ENCODE results near the gene TBC1D2. TPM values are rescaled to one million over a fixed set of nuclear protein-coding genes. Genes with fewer than 3 reads are reported as not detected.

The TBC1D2 gene
- total RNA-seq, 1 donor = 78.6 TPM

GRCh38 chr9:98158071-98158831, 97.2 kb downstream of the TBC1D2 start:
- H3K4me3 ChIP-seq (ENCODE audit: low read depth, low read length) = no peak overlapping the region
- DNase-seq (ENCODE audit: low read depth) = no peak
- TF ChIP-seq CTCF (IDR thresholded peaks at IDR 0.05; ENCODE audit: insufficient read depth, low read depth, low read length) = no peak

GRCh38 chr9:98157372-98157771, 98.1 kb downstream of the TBC1D2 start:
- DNase-seq (ENCODE audit: low read depth) = no peak
- TF ChIP-seq CTCF (IDR thresholded peaks at IDR 0.05; ENCODE audit: insufficient read depth, low read depth, low read length) = no peak
- H3K4me3 ChIP-seq (ENCODE audit: low read depth, low read length) = no peak overlapping the region

GRCh38 chr9:98154678-98155077, 100.8 kb downstream of the TBC1D2 start:
- no peak for DNase-seq (ENCODE audit: low read depth)
- no peak for TF ChIP-seq CTCF (IDR thresholded peaks at IDR 0.05; ENCODE audit: insufficient read depth, low read depth, low read length)
- H3K4me3 ChIP-seq (ENCODE audit: low read depth, low read length) = no peak overlapping the region

GRCh38 chr9:98152526-98152925, 102.9 kb downstream of the TBC1D2 start:
- no peak overlapping the region for H3K4me3 ChIP-seq (ENCODE audit: low read depth, low read length)
- no peak for DNase-seq (ENCODE audit: low read depth)
- no peak for TF ChIP-seq CTCF (IDR thresholded peaks at IDR 0.05; ENCODE audit: insufficient read depth, low read depth, low read length)

- H3K4me3 ChIP-seq (ENCODE audit: low read depth, low read length) = no peak overlapping the region
- TF ChIP-seq CTCF (IDR thresholded peaks at IDR 0.05; ENCODE audit: insufficient read depth, low read depth, low read length) = no peak
- no peak for DNase-seq (ENCODE audit: low read depth)
These were observed 104.7 kb downstream of the TBC1D2 start for GRCh38 chr9:98150721-98151120.

GRCh38 chr9:98150164-98150563, 105.3 kb downstream of the TBC1D2 start:
- TF ChIP-seq CTCF (IDR thresholded peaks at IDR 0.05; ENCODE audit: insufficient read depth, low read depth, low read length) = no peak
- no peak overlapping the region for H3K4me3 ChIP-seq (ENCODE audit: low read depth, low read length)
- no peak for DNase-seq (ENCODE audit: low read depth)

GRCh38 chr9:98149422-98149821, 106.0 kb downstream of the TBC1D2 start:
- DNase-seq (ENCODE audit: low read depth) = no peak
- no peak overlapping the region for H3K4me3 ChIP-seq (ENCODE audit: low read depth, low read length)
- TF ChIP-seq CTCF (IDR thresholded peaks at IDR 0.05; ENCODE audit: insufficient read depth, low read depth, low read length) = no peak
